Suprapubic skin (tissue), 4 donors: Measurements from ENCODE around the gene GRSF1.

Source experiments
- CTCF ChIP-seq, 2 donors: fragments of 200-600 bp in 1 of 2; fragments of 450-650 bp in 1 of 2; sonication (generic) in 1 of 2; IDR thresholded peaks; one replicate each; pipeline ENCODE4 v1.5.1; 2016 to 2019; ENCODE audit warnings: antibody characterized with exemption in 2 of 2, mild to moderate bottlenecking in 1 of 2, moderate library complexity in 1 of 2
- POLR2A ChIP-seq, 2 donors: fragments of 450-650 bp; IDR thresholded peaks; one replicate each; pipeline ENCODE4 v1.6.1; 2017; ENCODE audit warnings: antibody characterized with exemption in 2 of 2, mild to moderate bottlenecking in 2 of 2, moderate library complexity in 2 of 2
- POLR2AphosphoS5 ChIP-seq, 3 donors: sonication (generic); formaldehyde crosslinking; IDR thresholded peaks; one replicate each; pipeline ENCODE4 v1.6.1; 2017; ENCODE audit warnings: antibody characterized with exemption in 3 of 3

- no peak for TF ChIP-seq CTCF (IDR thresholded peaks at IDR 0.05)
- TF ChIP-seq POLR2A (IDR thresholded peaks at IDR 0.05): no peak
- TF ChIP-seq POLR2AphosphoS5 (IDR thresholded peaks at IDR 0.05): no peak
Observed at GRCh38 chr4:70838204-70838603, 1.5 kb downstream of the GRSF1 start.
